ENCODE data around the gene HES7.
A peak's percentile ranks its signal among the peaks of the same experiment; 100 is the strongest.

DNA sequence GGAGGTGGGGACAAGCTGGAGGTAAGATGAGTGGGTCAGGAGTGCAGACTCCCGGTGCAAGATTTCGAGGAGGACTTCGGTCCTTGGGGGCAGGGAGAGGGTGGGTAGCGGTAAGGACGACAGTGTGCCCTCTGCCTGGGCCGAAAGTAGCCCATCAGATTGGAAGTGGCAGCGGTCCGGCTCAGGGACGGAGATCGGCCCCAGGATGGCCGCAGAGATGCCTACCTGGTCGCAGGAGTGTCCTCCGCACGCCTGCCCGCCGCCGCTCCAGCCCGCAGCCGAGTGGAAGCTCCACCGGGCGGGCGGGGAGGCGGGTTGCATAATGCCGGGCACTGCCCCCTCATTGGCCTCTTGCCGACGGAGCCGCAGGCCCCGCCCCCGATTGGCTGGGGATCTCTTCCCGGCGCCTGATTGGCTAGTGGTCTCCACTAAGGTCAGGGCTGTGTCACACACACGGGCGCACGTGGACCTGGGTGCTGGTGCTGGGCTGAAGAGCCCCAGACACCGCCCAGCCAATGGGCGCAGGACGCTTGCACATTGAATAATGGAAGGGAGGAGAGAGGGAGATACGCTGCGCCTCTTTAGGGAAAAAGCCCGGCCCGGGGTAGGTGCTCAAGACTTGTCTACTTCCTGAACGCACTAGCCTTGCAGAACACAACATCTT, 28.3 kb upstream of the HES7 start, which contains the start of gene PER1:
- TF ChIP-seq, protein P1, sequence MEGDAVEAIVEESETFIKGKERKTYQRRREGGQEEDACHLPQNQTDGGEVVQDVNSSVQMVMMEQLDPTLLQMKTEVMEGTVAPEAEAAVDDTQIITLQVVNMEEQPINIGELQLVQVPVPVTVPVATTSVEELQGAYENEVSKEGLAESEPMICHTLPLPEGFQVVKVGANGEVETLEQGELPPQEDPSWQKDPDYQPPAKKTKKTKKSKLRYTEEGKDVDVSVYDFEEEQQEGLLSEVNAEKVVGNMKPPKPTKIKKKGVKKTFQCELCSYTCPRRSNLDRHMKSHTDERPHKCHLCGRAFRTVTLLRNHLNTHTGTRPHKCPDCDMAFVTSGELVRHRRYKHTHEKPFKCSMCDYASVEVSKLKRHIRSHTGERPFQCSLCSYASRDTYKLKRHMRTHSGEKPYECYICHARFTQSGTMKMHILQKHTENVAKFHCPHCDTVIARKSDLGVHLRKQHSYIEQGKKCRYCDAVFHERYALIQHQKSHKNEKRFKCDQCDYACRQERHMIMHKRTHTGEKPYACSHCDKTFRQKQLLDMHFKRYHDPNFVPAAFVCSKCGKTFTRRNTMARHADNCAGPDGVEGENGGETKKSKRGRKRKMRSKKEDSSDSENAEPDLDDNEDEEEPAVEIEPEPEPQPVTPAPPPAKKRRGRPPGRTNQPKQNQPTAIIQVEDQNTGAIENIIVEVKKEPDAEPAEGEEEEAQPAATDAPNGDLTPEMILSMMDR (IDR thresholded peaks at IDR 0.05; ENCODE audit: low read depth, low read length, missing input control), result no peak
- TF ChIP-seq, protein P2, sequence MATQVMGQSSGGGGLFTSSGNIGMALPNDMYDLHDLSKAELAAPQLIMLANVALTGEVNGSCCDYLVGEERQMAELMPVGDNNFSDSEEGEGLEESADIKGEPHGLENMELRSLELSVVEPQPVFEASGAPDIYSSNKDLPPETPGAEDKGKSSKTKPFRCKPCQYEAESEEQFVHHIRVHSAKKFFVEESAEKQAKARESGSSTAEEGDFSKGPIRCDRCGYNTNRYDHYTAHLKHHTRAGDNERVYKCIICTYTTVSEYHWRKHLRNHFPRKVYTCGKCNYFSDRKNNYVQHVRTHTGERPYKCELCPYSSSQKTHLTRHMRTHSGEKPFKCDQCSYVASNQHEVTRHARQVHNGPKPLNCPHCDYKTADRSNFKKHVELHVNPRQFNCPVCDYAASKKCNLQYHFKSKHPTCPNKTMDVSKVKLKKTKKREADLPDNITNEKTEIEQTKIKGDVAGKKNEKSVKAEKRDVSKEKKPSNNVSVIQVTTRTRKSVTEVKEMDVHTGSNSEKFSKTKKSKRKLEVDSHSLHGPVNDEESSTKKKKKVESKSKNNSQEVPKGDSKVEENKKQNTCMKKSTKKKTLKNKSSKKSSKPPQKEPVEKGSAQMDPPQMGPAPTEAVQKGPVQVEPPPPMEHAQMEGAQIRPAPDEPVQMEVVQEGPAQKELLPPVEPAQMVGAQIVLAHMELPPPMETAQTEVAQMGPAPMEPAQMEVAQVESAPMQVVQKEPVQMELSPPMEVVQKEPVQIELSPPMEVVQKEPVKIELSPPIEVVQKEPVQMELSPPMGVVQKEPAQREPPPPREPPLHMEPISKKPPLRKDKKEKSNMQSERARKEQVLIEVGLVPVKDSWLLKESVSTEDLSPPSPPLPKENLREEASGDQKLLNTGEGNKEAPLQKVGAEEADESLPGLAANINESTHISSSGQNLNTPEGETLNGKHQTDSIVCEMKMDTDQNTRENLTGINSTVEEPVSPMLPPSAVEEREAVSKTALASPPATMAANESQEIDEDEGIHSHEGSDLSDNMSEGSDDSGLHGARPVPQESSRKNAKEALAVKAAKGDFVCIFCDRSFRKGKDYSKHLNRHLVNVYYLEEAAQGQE (IDR thresholded peaks at IDR 0.05), result peak; percentile 83
- TF ChIP-seq RXRA (IDR thresholded peaks at IDR 0.05) (peak; percentile 83 to 84), TAF1 (conservative IDR thresholded peaks at IDR 0.05) (peak; percentile 85), JUND (IDR thresholded peaks at IDR 0.05) (peak in 1 of 2 donors; percentile 57), GABPA (IDR thresholded peaks at IDR 0.05 in 1 of 2, conservative IDR thresholded peaks at IDR 0.05 in 1 of 2) (peak in 1 of 2 donors; percentile 54), HNF4A (conservative IDR thresholded peaks at IDR 0.05) (peak; percentile 51 to 59), SP1 (IDR thresholded peaks at IDR 0.05) (peak; percentile 81), HNF4G (IDR thresholded peaks at IDR 0.05) (no peak)
- TF ChIP-seq, protein P3, sequence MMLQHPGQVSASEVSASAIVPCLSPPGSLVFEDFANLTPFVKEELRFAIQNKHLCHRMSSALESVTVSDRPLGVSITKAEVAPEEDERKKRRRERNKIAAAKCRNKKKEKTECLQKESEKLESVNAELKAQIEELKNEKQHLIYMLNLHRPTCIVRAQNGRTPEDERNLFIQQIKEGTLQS (IDR thresholded peaks at IDR 0.05), result no peak
- TF ChIP-seq, protein P4, sequence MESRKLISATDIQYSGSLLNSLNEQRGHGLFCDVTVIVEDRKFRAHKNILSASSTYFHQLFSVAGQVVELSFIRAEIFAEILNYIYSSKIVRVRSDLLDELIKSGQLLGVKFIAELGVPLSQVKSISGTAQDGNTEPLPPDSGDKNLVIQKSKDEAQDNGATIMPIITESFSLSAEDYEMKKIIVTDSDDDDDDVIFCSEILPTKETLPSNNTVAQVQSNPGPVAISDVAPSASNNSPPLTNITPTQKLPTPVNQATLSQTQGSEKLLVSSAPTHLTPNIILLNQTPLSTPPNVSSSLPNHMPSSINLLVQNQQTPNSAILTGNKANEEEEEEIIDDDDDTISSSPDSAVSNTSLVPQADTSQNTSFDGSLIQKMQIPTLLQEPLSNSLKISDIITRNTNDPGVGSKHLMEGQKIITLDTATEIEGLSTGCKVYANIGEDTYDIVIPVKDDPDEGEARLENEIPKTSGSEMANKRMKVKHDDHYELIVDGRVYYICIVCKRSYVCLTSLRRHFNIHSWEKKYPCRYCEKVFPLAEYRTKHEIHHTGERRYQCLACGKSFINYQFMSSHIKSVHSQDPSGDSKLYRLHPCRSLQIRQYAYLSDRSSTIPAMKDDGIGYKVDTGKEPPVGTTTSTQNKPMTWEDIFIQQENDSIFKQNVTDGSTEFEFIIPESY (IDR thresholded peaks at IDR 0.05), result no peak
